ENCODE measurements around the gene BET1L.

Gene BET1L

GRCh38 chr11:253160-253885 is 46.1 kb upstream of the BET1L start:
- 0 out of 3 replicates have a peak, but pooled peaks have one; percentile 29 for ATAC-seq (ENCODE audit: low read depth)
- H3K36me3 ChIP-seq (ENCODE audit: low read depth): peaks cover 36% of the 10 kb centered on the region
- H3K9me3 ChIP-seq (ENCODE audit: severe bottlenecking): no peaks in the 10 kb centered on the region
- no peak overlapping the region for H3K4me3 ChIP-seq (ENCODE audit: severe bottlenecking)
- TF ChIP-seq CTCF (IDR thresholded peaks at IDR 0.05; ENCODE audit: poor library complexity, severe bottlenecking): no peak
- no peak overlapping the region for H3K27ac ChIP-seq (ENCODE audit: poor library complexity, severe bottlenecking)
- no peaks in the 10 kb centered on the region for H3K27me3 ChIP-seq (ENCODE audit: insufficient read depth, poor library complexity, severe bottlenecking)
- no peak for DNase-seq (ENCODE audit: low spot score)
- no peaks in the 10 kb centered on the region for H3K4me1 ChIP-seq (ENCODE audit: insufficient read depth, poor library complexity, severe bottlenecking)

GRCh38 chr11:252666-253065 is 45.5 kb upstream of the BET1L start:
- Histone ChIP-seq H3K36me3 (ENCODE audit: low read depth) (peaks cover 43% of the 10 kb centered on the region), H3K4me1 (ENCODE audit: insufficient read depth, poor library complexity, severe bottlenecking) (no peaks in the 10 kb centered on the region), H3K9me3 (ENCODE audit: severe bottlenecking) (no peaks in the 10 kb centered on the region), H3K27me3 (ENCODE audit: insufficient read depth, poor library complexity, severe bottlenecking) (no peaks in the 10 kb centered on the region), H3K27ac (ENCODE audit: poor library complexity, severe bottlenecking) (no peak overlapping the region), H3K4me3 (ENCODE audit: severe bottlenecking) (no peak overlapping the region)
- no peak for TF ChIP-seq CTCF (IDR thresholded peaks at IDR 0.05; ENCODE audit: poor library complexity, severe bottlenecking)
- DNase-seq (ENCODE audit: low spot score): no peak
- ATAC-seq (ENCODE audit: low read depth): no peak

- TF ChIP-seq CTCF (IDR thresholded peaks at IDR 0.05; ENCODE audit: poor library complexity, severe bottlenecking): no peak
- Histone ChIP-seq H3K4me3 (ENCODE audit: severe bottlenecking) (no peak overlapping the region), H3K27me3 (ENCODE audit: insufficient read depth, poor library complexity, severe bottlenecking) (no peaks in the 10 kb centered on the region), H3K36me3 (ENCODE audit: low read depth) (peaks cover 54% of the 10 kb centered on the region), H3K27ac (ENCODE audit: poor library complexity, severe bottlenecking) (no peak overlapping the region), H3K9me3 (ENCODE audit: severe bottlenecking) (no peaks in the 10 kb centered on the region), H3K4me1 (ENCODE audit: insufficient read depth, poor library complexity, severe bottlenecking) (no peaks in the 10 kb centered on the region)
- ATAC-seq (ENCODE audit: low read depth) (no peak), DNase-seq (ENCODE audit: low spot score) (no peak)
Measured at GRCh38 chr11:251550-251949, 44.4 kb upstream of the BET1L start.

- peak; percentile 34 for TF ChIP-seq CTCF (IDR thresholded peaks at IDR 0.05; ENCODE audit: poor library complexity, severe bottlenecking)
- Histone ChIP-seq H3K27me3 (ENCODE audit: insufficient read depth, poor library complexity, severe bottlenecking) (no peaks in the 10 kb centered on the region), H3K36me3 (ENCODE audit: low read depth) (peaks cover 61% of the 10 kb centered on the region), H3K9me3 (ENCODE audit: severe bottlenecking) (no peaks in the 10 kb centered on the region), H3K4me3 (ENCODE audit: severe bottlenecking) (no peak overlapping the region), H3K4me1 (ENCODE audit: insufficient read depth, poor library complexity, severe bottlenecking) (no peaks in the 10 kb centered on the region), H3K27ac (ENCODE audit: poor library complexity, severe bottlenecking) (no peak overlapping the region)
- ATAC-seq (ENCODE audit: low read depth): no peak
- DNase-seq (ENCODE audit: low spot score): no peak
Measured at GRCh38 chr11:250740-251299, 43.6 kb upstream of the BET1L start.

- Histone ChIP-seq H3K4me1 (ENCODE audit: insufficient read depth, poor library complexity, severe bottlenecking) (no peaks in the 10 kb centered on the region), H3K9me3 (ENCODE audit: severe bottlenecking) (no peaks in the 10 kb centered on the region), H3K4me3 (ENCODE audit: severe bottlenecking) (no peak overlapping the region), H3K27ac (ENCODE audit: poor library complexity, severe bottlenecking) (no peak overlapping the region), H3K27me3 (ENCODE audit: insufficient read depth, poor library complexity, severe bottlenecking) (no peaks in the 10 kb centered on the region), H3K36me3 (ENCODE audit: low read depth) (peaks cover 67% of the 10 kb centered on the region)
- ATAC-seq (ENCODE audit: low read depth) (no peak), DNase-seq (ENCODE audit: low spot score) (no peak)
- no peak for TF ChIP-seq CTCF (IDR thresholded peaks at IDR 0.05; ENCODE audit: poor library complexity, severe bottlenecking)
Measured at GRCh38 chr11:250274-250673, 43.1 kb upstream of the BET1L start.
